AG09319 (cell line): ENCODE measurements around the gene MICALL2.

ENCODE experiments used
- DNase-seq: peaks from one replicate; pipeline ENCODE4 v3.0.0-alpha.2; 2010; ENCODE audit warnings: low read depth; ENCODE audit errors: extremely low read depth
- CTCF ChIP-seq: IDR thresholded peaks from 2 replicates; pipeline ENCODE4 v1.5.1; 2011; ENCODE audit warnings: low read depth, mild to moderate bottlenecking, inconsistent platforms, low read length, moderate library complexity

Gene MICALL2

GRCh38 chr7:1423264-1423811 lies 35.9 kb downstream of the MICALL2 start:
- TF ChIP-seq CTCF = no peak
- no peak for DNase-seq

GRCh38 chr7:1422512-1423263 lies 36.6 kb downstream of the MICALL2 start:
- no peak for DNase-seq
- no peak for TF ChIP-seq CTCF

GRCh38 chr7:1421946-1422345 lies 37.3 kb downstream of the MICALL2 start:
- no peak for DNase-seq
- no peak for TF ChIP-seq CTCF

- DNase-seq = no peak
- no peak for TF ChIP-seq CTCF
These were observed 38.1 kb downstream of the MICALL2 start for GRCh38 chr7:1421020-1421790.

GRCh38 chr7:1419688-1420087 lies 39.6 kb downstream of the MICALL2 start:
- no peak for DNase-seq
- no peak for TF ChIP-seq CTCF

GRCh38 chr7:1419310-1419634 lies 40.0 kb downstream of the MICALL2 start:
- no peak for DNase-seq
- TF ChIP-seq CTCF = no peak
